ENCODE data around the gene DAB1.

The DAB1 gene

GRCh38 chr1:57195436-57195941, 228.4 kb downstream of the DAB1 start:
- Histone ChIP-seq H3K4me3 (ENCODE audit: low read length in 2 of 2) (no peak overlapping the region), H2BK120ac (ENCODE audit: low read depth, low read length) (no peak overlapping the region), H3K18ac (ENCODE audit: low read length) (no peak overlapping the region), H3K27me3 (ENCODE audit: control insufficient read depth in 3 of 3, insufficient read depth in 3 of 3, low read depth in 1 of 3, low read length in 3 of 3) (no peaks in the 10 kb centered on the region), H3K27ac (replicated peaks; ENCODE audit: low read length) (no peak overlapping the region), H3K9me3 (replicated peaks in 1 of 2; ENCODE audit: control insufficient read depth in 2 of 2, insufficient read depth in 1 of 2, low read depth in 1 of 2, low read length in 2 of 2) (no peaks in the 10 kb centered on the region), H3K4ac (ENCODE audit: low read length) (no peak overlapping the region), H3K79me1 (ENCODE audit: low read depth, low read length) (no peaks in the 10 kb centered on the region), H2AFZ (ENCODE audit: low read length) (no peak overlapping the region), H2BK5ac (ENCODE audit: low read length) (no peak overlapping the region), H3K36me3 (replicated peaks in 1 of 2; ENCODE audit: control insufficient read depth in 2 of 2, insufficient read depth in 2 of 2, low read length in 2 of 2) (no peaks in the 10 kb centered on the region), H4K91ac (ENCODE audit: low read depth, low read length, poor library complexity) (no peak overlapping the region), H2BK12ac (ENCODE audit: low read length) (no peak overlapping the region), H2AK5ac (ENCODE audit: low read depth, low read length) (no peak overlapping the region), H3K4me2 (ENCODE audit: insufficient read depth, low read length, poor library complexity, severe bottlenecking) (no peak overlapping the region), H4K8ac (ENCODE audit: low read depth, low read length) (no peak overlapping the region), H3K14ac (ENCODE audit: low read length) (no peak overlapping the region), H3K4me1 (ENCODE audit: control insufficient read depth in 2 of 2, insufficient read depth in 1 of 2, low read depth in 1 of 2, low read length in 2 of 2) (peaks cover 13 to 20% of the 10 kb centered on the region in 2 donors), H2BK15ac (ENCODE audit: low read length) (no peak overlapping the region), H3K23ac (ENCODE audit: low read depth, low read length, poor library complexity) (no peak overlapping the region), H3K9ac (ENCODE audit: low read depth, low read length, poor library complexity) (no peak overlapping the region)
- WGBS, 2 donors (ENCODE audit: extremely low coverage in 2 of 2, insufficient read length in 2 of 2, insufficient replicate concordance in 1 of 2): no CpG with 5 or more reads among the region's 1 CpG
- DNase-seq (ENCODE audit: low spot score): no peak

GRCh38 chr1:57192222-57192621, 231.6 kb downstream of the DAB1 start:
- Histone ChIP-seq H3K14ac (ENCODE audit: low read length) (no peak overlapping the region), H3K9ac (ENCODE audit: low read depth, low read length, poor library complexity) (no peak overlapping the region), H4K8ac (ENCODE audit: low read depth, low read length) (no peak overlapping the region), H3K4me3 (ENCODE audit: low read length in 2 of 2) (no peak overlapping the region), H4K91ac (ENCODE audit: low read depth, low read length, poor library complexity) (no peak overlapping the region), H3K4me2 (ENCODE audit: insufficient read depth, low read length, poor library complexity, severe bottlenecking) (no peak overlapping the region), H3K9me3 (replicated peaks in 1 of 2; ENCODE audit: control insufficient read depth in 2 of 2, insufficient read depth in 1 of 2, low read depth in 1 of 2, low read length in 2 of 2) (no peaks in the 10 kb centered on the region), H3K27ac (replicated peaks; ENCODE audit: low read length) (peak overlapping the region; percentile 51), H2BK12ac (ENCODE audit: low read length) (no peak overlapping the region), H2BK5ac (ENCODE audit: low read length) (no peak overlapping the region), H3K27me3 (ENCODE audit: control insufficient read depth in 3 of 3, insufficient read depth in 3 of 3, low read depth in 1 of 3, low read length in 3 of 3) (no peaks in the 10 kb centered on the region), H3K79me1 (ENCODE audit: low read depth, low read length) (no peaks in the 10 kb centered on the region), H2AK5ac (ENCODE audit: low read depth, low read length) (no peak overlapping the region), H3K4me1 (ENCODE audit: control insufficient read depth in 2 of 2, insufficient read depth in 1 of 2, low read depth in 1 of 2, low read length in 2 of 2) (peaks cover 2 to 21% of the 10 kb centered on the region in 2 donors), H3K23ac (ENCODE audit: low read depth, low read length, poor library complexity) (no peak overlapping the region), H2AFZ (ENCODE audit: low read length) (no peak overlapping the region), H3K18ac (ENCODE audit: low read length) (no peak overlapping the region), H3K36me3 (replicated peaks in 1 of 2; ENCODE audit: control insufficient read depth in 2 of 2, insufficient read depth in 2 of 2, low read length in 2 of 2) (no peaks in the 10 kb centered on the region), H3K4ac (ENCODE audit: low read length) (no peak overlapping the region), H2BK120ac (ENCODE audit: low read depth, low read length) (no peak overlapping the region), H2BK15ac (ENCODE audit: low read length) (no peak overlapping the region)
- peak; percentile 63 for DNase-seq (ENCODE audit: low spot score)
- no CpG with 5 or more reads among the region's 2 CpGs for WGBS, 2 donors (ENCODE audit: extremely low coverage in 2 of 2, insufficient read length in 2 of 2, insufficient replicate concordance in 1 of 2)

GRCh38 chr1:57190898-57191297, 233.0 kb downstream of the DAB1 start:
- Histone ChIP-seq H3K18ac (ENCODE audit: low read length) (no peak overlapping the region), H3K4me1 (ENCODE audit: control insufficient read depth in 2 of 2, insufficient read depth in 1 of 2, low read depth in 1 of 2, low read length in 2 of 2) (peaks cover 2 to 18% of the 10 kb centered on the region in 2 donors), H3K14ac (ENCODE audit: low read length) (no peak overlapping the region), H4K8ac (ENCODE audit: low read depth, low read length) (no peak overlapping the region), H3K23ac (ENCODE audit: low read depth, low read length, poor library complexity) (no peak overlapping the region), H3K4ac (ENCODE audit: low read length) (no peak overlapping the region), H3K36me3 (replicated peaks in 1 of 2; ENCODE audit: control insufficient read depth in 2 of 2, insufficient read depth in 2 of 2, low read length in 2 of 2) (no peaks in the 10 kb centered on the region), H2BK120ac (ENCODE audit: low read depth, low read length) (no peak overlapping the region), H2AK5ac (ENCODE audit: low read depth, low read length) (no peak overlapping the region), H2AFZ (ENCODE audit: low read length) (no peak overlapping the region), H3K27me3 (ENCODE audit: control insufficient read depth in 3 of 3, insufficient read depth in 3 of 3, low read depth in 1 of 3, low read length in 3 of 3) (no peaks in the 10 kb centered on the region), H3K9me3 (replicated peaks in 1 of 2; ENCODE audit: control insufficient read depth in 2 of 2, insufficient read depth in 1 of 2, low read depth in 1 of 2, low read length in 2 of 2) (no peaks in the 10 kb centered on the region), H3K27ac (replicated peaks; ENCODE audit: low read length) (no peak overlapping the region), H3K79me1 (ENCODE audit: low read depth, low read length) (no peaks in the 10 kb centered on the region), H4K91ac (ENCODE audit: low read depth, low read length, poor library complexity) (no peak overlapping the region), H3K4me3 (ENCODE audit: low read length in 2 of 2) (no peak overlapping the region), H2BK15ac (ENCODE audit: low read length) (no peak overlapping the region), H3K9ac (ENCODE audit: low read depth, low read length, poor library complexity) (no peak overlapping the region), H2BK12ac (ENCODE audit: low read length) (no peak overlapping the region), H2BK5ac (ENCODE audit: low read length) (no peak overlapping the region), H3K4me2 (ENCODE audit: insufficient read depth, low read length, poor library complexity, severe bottlenecking) (no peak overlapping the region)
- no peak for DNase-seq (ENCODE audit: low spot score)
- WGBS, 2 donors (ENCODE audit: extremely low coverage in 2 of 2, insufficient read length in 2 of 2, insufficient replicate concordance in 1 of 2): no CpG with 5 or more reads among the region's 2 CpGs

- no peaks in the 10 kb centered on the region for H3K27me3 ChIP-seq (ENCODE audit: control insufficient read depth in 3 of 3, insufficient read depth in 3 of 3, low read depth in 1 of 3, low read length in 3 of 3)
- no peak overlapping the region for H3K18ac ChIP-seq (ENCODE audit: low read length)
- WGBS, 2 donors (ENCODE audit: extremely low coverage in 2 of 2, insufficient read length in 2 of 2, insufficient replicate concordance in 1 of 2): no CpG with 5 or more reads among the region's 2 CpGs
Observed at GRCh38 chr1:57188168-57188567, 235.7 kb downstream of the DAB1 start.

More at GRCh38 chr1:57188168-57188567, 235.7 kb downstream of the DAB1 start:
- Histone ChIP-seq H2AFZ (ENCODE audit: low read length) (no peak overlapping the region), H3K14ac (ENCODE audit: low read length) (no peak overlapping the region), H4K8ac (ENCODE audit: low read depth, low read length) (no peak overlapping the region), H3K4me1 (ENCODE audit: control insufficient read depth in 2 of 2, insufficient read depth in 1 of 2, low read depth in 1 of 2, low read length in 2 of 2) (peaks cover 0 to 15% of the 10 kb centered on the region in 2 donors), H3K4me2 (ENCODE audit: insufficient read depth, low read length, poor library complexity, severe bottlenecking) (no peak overlapping the region), H3K23ac (ENCODE audit: low read depth, low read length, poor library complexity) (no peak overlapping the region), H3K36me3 (replicated peaks in 1 of 2; ENCODE audit: control insufficient read depth in 2 of 2, insufficient read depth in 2 of 2, low read length in 2 of 2) (no peaks in the 10 kb centered on the region), H2AK5ac (ENCODE audit: low read depth, low read length) (no peak overlapping the region), H2BK120ac (ENCODE audit: low read depth, low read length) (no peak overlapping the region), H3K9me3 (replicated peaks in 1 of 2; ENCODE audit: control insufficient read depth in 2 of 2, insufficient read depth in 1 of 2, low read depth in 1 of 2, low read length in 2 of 2) (no peaks in the 10 kb centered on the region), H3K4me3 (ENCODE audit: low read length in 2 of 2) (no peak overlapping the region), H4K91ac (ENCODE audit: low read depth, low read length, poor library complexity) (no peak overlapping the region), H3K9ac (ENCODE audit: low read depth, low read length, poor library complexity) (no peak overlapping the region), H2BK5ac (ENCODE audit: low read length) (no peak overlapping the region), H3K79me1 (ENCODE audit: low read depth, low read length) (no peaks in the 10 kb centered on the region), H2BK15ac (ENCODE audit: low read length) (no peak overlapping the region), H3K4ac (ENCODE audit: low read length) (no peak overlapping the region), H2BK12ac (ENCODE audit: low read length) (no peak overlapping the region), H3K27ac (replicated peaks; ENCODE audit: low read length) (no peak overlapping the region)
- no peak for DNase-seq (ENCODE audit: low spot score)

All from neuronal stem cell (in vitro differentiated cells).